MM.1S (cell line): ENCODE measurements around the gene TTLL5.

Source experiments
- CTCF ChIP-seq: fragments of 300-600 bp; sonication (generic); IDR thresholded peaks from 2 replicates; pipeline ENCODE4 v1.5.1; 2016; ENCODE audit warnings: antibody characterized with exemption, low read length, mixed read lengths
- EZH2 ChIP-seq: fragments of 300-600 bp; sonication (generic); optimal IDR thresholded peaks from 2 replicates; pipeline ENCODE3; 2017; ENCODE audit warnings: low read depth, mild to moderate bottlenecking, antibody characterized with exemption, low read length, mixed read lengths
- EZH2phosphoT487 ChIP-seq: fragments of 300-600 bp; sonication (generic); IDR thresholded peaks from 2 replicates; pipeline ENCODE4 v1.6.1; 2018; ENCODE audit warnings: antibody characterized with exemption, low read length

- TF ChIP-seq EZH2 (no peak), CTCF (no peak), EZH2phosphoT487 (no peak)
Measured at GRCh38 chr14:75811136-75811829, 150.2 kb downstream of the TTLL5 start.
